Activated naive CD8-positive, alpha-beta T cell treated with anti-CD3 and anti-CD28 coated beads, Interleukin-2, amount 50 U/mL, for 24 hours (primary cell): Measurements from ENCODE around the gene NPR2.

Experiments used
- ATAC-seq: fragments of 150-1000 bp; cut with Tn5 transposase; one replicate; pipeline ENCODE4 v1.10.0; 2021
- DNase-seq: peaks from one replicate; pipeline ENCODE4 v3.0.0; 2021
- H3K27ac Mint-ChIP-seq: one replicate; pipeline ENCODE4 v1.8.0; 2021; ENCODE audit warnings: mild to moderate bottlenecking, mixed read lengths
- H3K27me3 Mint-ChIP-seq: one replicate; pipeline ENCODE4 v1.8.0; 2021; ENCODE audit warnings: mixed read lengths
- H3K36me3 Mint-ChIP-seq: one replicate; pipeline ENCODE4 v1.8.0; 2021; ENCODE audit warnings: low read depth, mixed read lengths
- H3K4me1 Mint-ChIP-seq: one replicate; pipeline ENCODE4 v1.8.0; 2021; ENCODE audit warnings: mixed read lengths
- H3K4me3 Mint-ChIP-seq: one replicate; pipeline ENCODE4 v1.8.0; 2021; ENCODE audit warnings: mild to moderate bottlenecking, moderate library complexity, mixed read lengths
- H3K9me3 Mint-ChIP-seq: one replicate; pipeline ENCODE4 v1.8.0; 2021; ENCODE audit warnings: mixed read lengths

Gene NPR2

GRCh38 chr9:35756275-35757225 is 34.8 kb upstream of the NPR2 start:
- peaks cover 39% of the 10 kb centered on the region for H3K4me1 Mint-ChIP-seq
- H3K27ac Mint-ChIP-seq: peak overlapping the region; percentile 95
- H3K9me3 Mint-ChIP-seq: no peaks in the 10 kb centered on the region
- DNase-seq: peak; percentile 84
- peak; percentile 83 for ATAC-seq
- H3K27me3 Mint-ChIP-seq: no peaks in the 10 kb centered on the region
- peaks cover 13% of the 10 kb centered on the region for H3K36me3 Mint-ChIP-seq
- peak overlapping the region; percentile 97 for H3K4me3 Mint-ChIP-seq

DNA sequence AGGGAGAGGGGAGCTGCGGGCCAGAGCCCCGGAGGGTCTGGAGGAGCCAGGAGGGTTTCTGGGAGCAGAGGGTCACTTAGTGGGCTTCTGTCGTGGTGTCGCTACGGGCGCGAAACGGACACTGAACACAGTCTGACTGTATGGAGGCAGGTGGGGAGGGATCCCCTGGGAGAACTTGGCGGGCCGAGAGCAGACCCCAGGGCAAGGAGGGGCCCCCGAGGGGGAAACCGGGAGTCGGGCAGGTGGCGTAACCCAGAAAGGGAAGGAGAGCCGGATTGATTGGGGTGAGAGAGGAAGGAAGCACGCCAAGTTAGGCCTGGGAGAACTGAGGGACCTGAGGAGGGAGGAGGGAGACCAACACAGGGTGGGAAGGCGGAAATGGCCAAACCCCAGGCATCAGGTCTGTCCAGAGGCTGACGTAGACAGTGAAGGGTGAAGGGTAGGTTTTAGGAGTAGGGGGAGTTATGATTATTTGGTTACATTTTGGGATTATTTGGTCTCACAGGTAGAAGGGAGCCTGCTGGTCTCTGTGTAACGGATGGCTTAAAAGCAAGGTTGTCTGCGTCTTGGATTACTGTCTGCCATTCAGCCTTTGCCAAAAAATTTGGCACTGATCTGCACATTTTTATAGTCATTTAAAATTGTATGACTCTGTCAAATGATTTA is 34.0 kb upstream of the NPR2 start:
- peak overlapping the region; percentile 95 for H3K27ac Mint-ChIP-seq
- no peaks in the 10 kb centered on the region for H3K9me3 Mint-ChIP-seq
- H3K36me3 Mint-ChIP-seq: peaks cover 10% of the 10 kb centered on the region
- peak overlapping the region; percentile 97 for H3K4me3 Mint-ChIP-seq
- DNase-seq (peak; percentile 36), ATAC-seq (peak; percentile 47)
- no peaks in the 10 kb centered on the region for H3K27me3 Mint-ChIP-seq
- H3K4me1 Mint-ChIP-seq: peaks cover 39% of the 10 kb centered on the region

GRCh38 chr9:35757892-35758275 is 33.5 kb upstream of the NPR2 start:
- DNase-seq: no peak
- Mint-ChIP-seq H3K36me3 (peaks cover 8% of the 10 kb centered on the region), H3K27ac (peak overlapping the region; percentile 47), H3K4me3 (peak overlapping the region; percentile 97), H3K9me3 (no peaks in the 10 kb centered on the region), H3K27me3 (no peaks in the 10 kb centered on the region), H3K4me1 (peaks cover 39% of the 10 kb centered on the region)
- no peak for ATAC-seq

DNA sequence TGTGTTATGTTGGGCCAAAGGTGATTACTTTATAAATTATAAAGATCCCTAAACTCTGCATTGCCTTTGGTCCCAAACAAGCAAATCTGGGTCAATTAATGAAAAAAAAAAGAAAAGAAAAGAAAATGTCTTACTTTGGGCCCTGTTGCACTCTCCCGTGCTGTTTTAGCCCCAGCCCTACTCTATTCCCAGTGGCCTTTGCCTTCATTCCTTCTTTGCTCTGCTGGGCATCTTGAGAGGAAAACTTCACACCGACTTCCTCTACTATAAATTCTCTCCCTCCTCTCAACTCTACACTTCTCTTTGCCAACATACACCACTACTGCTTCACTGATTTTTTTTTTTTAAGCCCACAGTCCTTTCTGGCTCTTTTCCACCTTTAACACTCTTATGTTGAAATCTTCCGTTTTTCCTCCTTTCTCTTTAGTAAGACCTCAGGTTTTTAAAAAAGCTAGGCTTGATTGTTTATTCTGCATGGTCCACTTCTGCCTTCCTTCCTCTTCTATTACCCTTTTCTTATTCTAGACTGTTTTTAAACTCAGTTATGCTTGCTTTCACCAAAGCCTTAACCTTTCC is 32.8 kb upstream of the NPR2 start:
- Mint-ChIP-seq H3K27ac (peak overlapping the region; percentile 53), H3K4me3 (peak overlapping the region; percentile 97), H3K9me3 (no peaks in the 10 kb centered on the region), H3K4me1 (peaks cover 39% of the 10 kb centered on the region), H3K27me3 (no peaks in the 10 kb centered on the region), H3K36me3 (peaks cover 5% of the 10 kb centered on the region)
- no peak for DNase-seq
- ATAC-seq: no peak

- H3K4me3 Mint-ChIP-seq: no peak overlapping the region
These were observed 31.6 kb upstream of the NPR2 start for GRCh38 chr9:35759795-35760194.

DNA sequence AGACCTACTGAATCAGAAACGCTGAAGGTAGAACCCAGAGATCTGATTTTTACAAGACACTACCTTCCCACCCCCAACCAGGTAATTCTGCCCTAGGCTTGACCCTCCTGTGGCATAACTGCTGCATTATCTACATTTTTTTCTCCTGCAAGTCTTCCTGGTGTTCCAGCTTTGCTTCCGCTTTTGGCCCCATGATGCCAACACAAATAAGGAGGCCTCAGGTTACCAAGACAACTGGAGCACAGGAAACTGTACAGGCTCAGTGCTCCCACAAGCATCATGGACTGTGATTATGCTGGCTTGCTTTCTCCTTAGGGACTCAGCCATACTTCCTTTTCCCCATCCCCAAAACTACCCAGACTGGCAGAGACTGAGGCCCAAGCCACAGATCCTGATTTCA is 30.7 kb upstream of the NPR2 start:
- no peaks in the 10 kb centered on the region for H3K27me3 Mint-ChIP-seq
- H3K27ac Mint-ChIP-seq: no peak overlapping the region
- no peaks in the 10 kb centered on the region for H3K9me3 Mint-ChIP-seq
- H3K4me3 Mint-ChIP-seq: no peak overlapping the region
- H3K36me3 Mint-ChIP-seq: peaks cover 5% of the 10 kb centered on the region
- ATAC-seq: no peak
- no peak for DNase-seq
- H3K4me1 Mint-ChIP-seq: peaks cover 39% of the 10 kb centered on the region

More at GRCh38 chr9:35759795-35760194, 31.6 kb upstream of the NPR2 start:
- Mint-ChIP-seq H3K9me3 (no peaks in the 10 kb centered on the region), H3K27ac (no peak overlapping the region), H3K36me3 (peaks cover 5% of the 10 kb centered on the region), H3K4me1 (peaks cover 39% of the 10 kb centered on the region), H3K27me3 (no peaks in the 10 kb centered on the region)
- ATAC-seq (no peak), DNase-seq (no peak)

DNA sequence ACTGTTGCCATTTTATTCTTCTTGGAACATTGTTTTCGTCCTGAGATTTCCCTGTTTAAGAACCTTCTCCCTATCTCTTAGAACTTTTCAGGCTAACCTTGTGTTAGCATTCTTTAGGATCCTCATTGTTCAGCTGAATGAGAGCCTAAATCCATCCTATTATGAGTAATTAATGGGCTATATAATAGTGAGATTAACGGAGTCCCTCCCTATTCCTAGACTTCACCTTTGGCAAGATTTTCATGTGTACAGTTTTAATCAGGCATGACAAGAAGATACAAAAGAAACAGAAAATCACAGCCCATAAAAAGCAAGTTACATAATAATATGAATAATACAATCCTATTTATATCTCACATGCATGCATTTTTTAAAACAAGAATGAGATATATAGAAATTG is 28.2 kb upstream of the NPR2 start:
- Mint-ChIP-seq H3K4me3 (no peak overlapping the region), H3K4me1 (peaks cover 26% of the 10 kb centered on the region), H3K27me3 (no peaks in the 10 kb centered on the region), H3K27ac (no peak overlapping the region), H3K36me3 (peaks cover 5% of the 10 kb centered on the region), H3K9me3 (no peaks in the 10 kb centered on the region)
- no peak for DNase-seq
- ATAC-seq: no peak

GRCh38 chr9:35763803-35764202 is 27.6 kb upstream of the NPR2 start:
- no peak overlapping the region for H3K4me3 Mint-ChIP-seq
- peaks cover 20% of the 10 kb centered on the region for H3K4me1 Mint-ChIP-seq
- H3K27ac Mint-ChIP-seq: no peak overlapping the region
- no peak for DNase-seq
- peaks cover 1% of the 10 kb centered on the region for H3K36me3 Mint-ChIP-seq
- no peak for ATAC-seq
- H3K27me3 Mint-ChIP-seq: no peaks in the 10 kb centered on the region
- no peaks in the 10 kb centered on the region for H3K9me3 Mint-ChIP-seq

DNA sequence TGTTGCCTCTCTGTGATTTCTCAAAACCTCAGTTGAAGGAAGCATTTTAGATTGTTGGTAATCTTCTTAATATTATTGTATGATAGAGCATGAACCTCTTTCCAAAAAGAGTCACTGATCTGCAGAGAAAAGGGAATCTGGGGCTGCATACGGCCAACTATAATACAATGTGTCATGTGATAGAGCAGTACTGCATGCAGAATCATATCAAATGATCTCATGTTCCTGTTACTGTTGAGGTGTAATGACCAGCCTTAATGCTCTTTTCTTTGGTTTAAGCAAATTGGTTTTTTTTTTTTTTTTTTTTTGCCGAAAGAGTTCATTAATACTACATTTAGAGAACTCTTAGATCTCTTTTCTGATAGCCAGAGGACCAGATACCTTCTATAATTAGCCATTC is 24.4 kb upstream of the NPR2 start:
- Mint-ChIP-seq H3K27ac (no peak overlapping the region), H3K9me3 (no peaks in the 10 kb centered on the region)
- no peak for ATAC-seq

GRCh38 chr9:35767458-35767857 is 23.9 kb upstream of the NPR2 start:
- Mint-ChIP-seq H3K9me3 (no peaks in the 10 kb centered on the region), H3K27me3 (no peaks in the 10 kb centered on the region), H3K36me3 (no peaks in the 10 kb centered on the region), H3K4me1 (peaks cover 5% of the 10 kb centered on the region), H3K4me3 (no peak overlapping the region), H3K27ac (no peak overlapping the region)
- no peak for DNase-seq
- ATAC-seq: no peak

More for the DNA sequence above, 24.4 kb upstream of the NPR2 start:
- H3K4me1 Mint-ChIP-seq: peaks cover 5% of the 10 kb centered on the region
- DNase-seq: no peak
- no peak overlapping the region for H3K4me3 Mint-ChIP-seq
- H3K36me3 Mint-ChIP-seq: no peaks in the 10 kb centered on the region
- H3K27me3 Mint-ChIP-seq: no peaks in the 10 kb centered on the region

DNA sequence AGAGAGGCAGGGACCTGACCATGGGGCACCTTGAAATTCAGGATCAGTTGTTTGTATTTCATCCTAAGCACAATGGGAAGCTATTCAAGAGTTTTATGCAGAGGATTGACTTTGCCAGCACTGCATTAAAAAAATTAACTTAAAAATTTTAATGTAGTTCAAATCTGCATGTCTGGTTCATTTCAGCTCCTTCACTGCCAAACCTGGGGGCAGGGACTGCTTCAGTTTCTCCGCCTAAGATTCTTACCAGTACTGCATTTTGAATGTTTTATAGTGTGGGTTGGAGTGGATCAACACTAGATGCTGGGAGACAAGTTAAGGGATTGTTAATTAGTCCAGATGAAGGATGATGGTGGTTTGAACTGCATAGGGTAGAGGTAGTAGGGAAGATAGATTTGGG is 21.6 kb upstream of the NPR2 start:
- DNase-seq: no peak
- Mint-ChIP-seq H3K27ac (no peak overlapping the region), H3K4me1 (peaks cover 5% of the 10 kb centered on the region), H3K36me3 (no peaks in the 10 kb centered on the region), H3K27me3 (no peaks in the 10 kb centered on the region), H3K4me3 (no peak overlapping the region), H3K9me3 (no peaks in the 10 kb centered on the region)
- no peak for ATAC-seq

DNA sequence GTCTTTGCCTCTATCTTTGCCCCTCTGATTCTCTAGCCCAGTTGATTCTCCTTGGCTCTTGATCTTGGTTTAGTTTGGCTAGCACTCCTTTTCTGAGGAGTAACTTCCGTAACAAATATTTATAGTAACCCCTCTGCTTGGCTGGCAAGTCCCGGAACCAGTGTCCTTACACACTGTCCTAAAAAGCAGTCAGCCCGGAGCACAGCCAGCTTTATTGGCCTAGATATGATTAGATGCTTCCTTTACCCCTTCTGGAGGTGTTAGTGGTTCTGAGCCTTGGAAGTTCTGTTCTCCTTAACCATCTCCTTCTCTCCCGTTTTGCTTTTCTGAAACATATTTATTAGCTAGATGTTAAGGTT is 20.3 kb upstream of the NPR2 start:
- H3K4me3 Mint-ChIP-seq: no peak overlapping the region
- H3K4me1 Mint-ChIP-seq: peaks cover 8% of the 10 kb centered on the region
- DNase-seq (no peak), ATAC-seq (no peak)
- H3K36me3 Mint-ChIP-seq: no peaks in the 10 kb centered on the region
- no peaks in the 10 kb centered on the region for H3K27me3 Mint-ChIP-seq
- H3K27ac Mint-ChIP-seq: no peak overlapping the region
- H3K9me3 Mint-ChIP-seq: no peaks in the 10 kb centered on the region

DNA sequence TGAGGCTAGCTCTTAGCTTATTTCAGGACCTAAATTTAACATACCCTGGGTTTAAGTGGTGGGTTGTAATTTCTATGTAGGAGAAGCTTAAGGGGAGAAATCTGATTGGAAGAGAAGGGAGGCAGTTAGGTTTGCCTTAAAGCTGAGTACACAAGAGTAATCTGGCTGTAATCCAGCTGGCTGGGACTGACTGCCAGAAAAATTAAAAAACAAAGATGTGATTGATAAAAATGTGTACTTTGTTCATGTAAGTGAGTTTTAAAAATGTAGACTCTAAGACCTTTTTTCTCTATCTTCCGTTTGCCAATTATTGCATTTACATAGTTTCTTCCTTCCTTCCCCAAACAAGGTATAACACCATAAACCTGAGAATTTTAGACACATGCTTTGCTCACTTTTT is 19.9 kb upstream of the NPR2 start:
- Mint-ChIP-seq H3K27ac (no peak overlapping the region), H3K36me3 (no peaks in the 10 kb centered on the region), H3K27me3 (no peaks in the 10 kb centered on the region), H3K4me1 (peaks cover 4% of the 10 kb centered on the region), H3K9me3 (no peaks in the 10 kb centered on the region), H3K4me3 (no peak overlapping the region)
- ATAC-seq: no peak
- DNase-seq: no peak

DNA sequence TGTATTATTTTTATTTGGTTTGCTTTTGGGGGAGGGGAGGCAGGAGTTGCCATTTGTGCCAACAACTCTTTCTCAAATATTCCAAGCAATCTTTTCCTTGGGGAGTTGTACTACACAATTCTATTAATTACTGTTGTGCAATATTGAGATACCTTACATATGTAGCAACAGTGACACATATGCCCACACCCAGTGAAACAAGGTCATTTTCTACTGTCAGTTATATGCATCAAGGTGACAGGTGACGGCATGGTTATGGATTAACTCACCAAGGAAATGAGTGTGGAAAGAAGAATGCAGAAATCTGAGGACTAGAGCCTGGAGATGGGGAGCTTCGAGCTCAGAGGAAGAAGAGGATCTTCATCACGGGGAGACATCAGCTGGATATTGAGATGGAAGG is 19.4 kb upstream of the NPR2 start:
- Mint-ChIP-seq H3K27ac (no peak overlapping the region), H3K4me1 (peaks cover 4% of the 10 kb centered on the region), H3K36me3 (no peaks in the 10 kb centered on the region), H3K27me3 (no peaks in the 10 kb centered on the region), H3K4me3 (no peak overlapping the region), H3K9me3 (no peaks in the 10 kb centered on the region)
- DNase-seq (no peak), ATAC-seq (no peak)
